K562 (cell line): Measurements from ENCODE around the gene RRAS. TPM values are rescaled to one million over a fixed set of nuclear protein-coding genes. Genes with fewer than 3 reads are reported as not detected.

Source experiments
- ATAC-seq: fragments of 200-7000 bp; cut with Tn5 transposase; 3 replicates; pipeline ENCODE4 v1.9.1; 2020; ENCODE audit warnings: moderate library complexity
- BruUV-seq: library from RNA; stranded (reverse); fragments of 400-500 nt; replicated peaks from 2 replicates; lab custom pipeline; 2021; lab: Mats Ljungman, UMichigan
- CTCF ChIA-PET: fragments of 300-600 bp; formaldehyde crosslinking; extraction: SDS; loops from one replicate; lab custom pipeline; 2021; ENCODE audit warnings: low intra/inter-chr PET ratio; lab: Yijun Ruan, JAX
- POLR2A ChIA-PET: fragments of 300-600, 350-650 bp; sonication (Branson Sonifier 250); formaldehyde crosslinking; extraction: SDS; loops from one replicate; lab custom pipeline; 2021; ENCODE audit warnings: antibody characterized with exemption, inconsistent platforms; lab: Yijun Ruan, JAX
- DNase-seq, 4 experiments: peaks; one replicate each; pipeline versions ENCODE4 v3.0.0 to v3.0.0-alpha.2; 2011 to 2018; ENCODE audit warnings: low spot score in 3 of 4, mixed read lengths in 3 of 4; ENCODE audit errors: extremely low read depth in 1 of 4
- FAIRE-seq: peaks from 2 replicates; lab custom pipeline; 2011; peaks lifted over from hg19 to GRCh38; lab: Jason Lieb, UNC
- H2AFZ ChIP-seq: 2 replicates; pipeline ENCODE4 v1.6.0; 2011; ENCODE audit warnings: low read depth, low read length, control low read depth, inconsistent platforms
- H3K27ac ChIP-seq: fragments of 200-600 bp; 3 replicates; pipeline ENCODE4 v1.8.0; 2011; ENCODE audit warnings: low read depth, mild to moderate bottlenecking, control low read depth, inconsistent platforms, low read length, moderate library complexity, mixed read lengths; ENCODE audit errors: extremely low read depth
- H3K27me3 ChIP-seq, 2 experiments: fragments of 300-600 bp in 1 of 2; 2 replicates in 1 of 2; 3 replicates in 1 of 2; pipeline versions ENCODE4 v1.6.0 to v1.8.0; 2011; ENCODE audit warnings: inconsistent platforms in 2 of 2, low read length in 2 of 2, mild to moderate bottlenecking in 1 of 2, mixed read lengths in 1 of 2, moderate library complexity in 1 of 2; ENCODE audit not compliant: control insufficient read depth in 2 of 2, insufficient read depth in 2 of 2
- H3K36me3 ChIP-seq: fragments of 300-600 bp; 3 replicates; pipeline ENCODE4 v1.8.0; 2011; ENCODE audit warnings: mild to moderate bottlenecking, low read length, inconsistent platforms; ENCODE audit not compliant: control insufficient read depth, insufficient read depth
- H3K4me1 ChIP-seq, 2 experiments: fragments of 200-600 bp in 1 of 2; replicated peaks in 1 of 2; 2 replicates in 1 of 2; 3 replicates in 1 of 2; pipeline versions ENCODE4 v1.5.1 to v1.8.0; 2011; ENCODE audit warnings: inconsistent platforms in 2 of 2, low read length in 2 of 2, mild to moderate bottlenecking in 1 of 2, mixed read lengths in 1 of 2, moderate library complexity in 1 of 2; ENCODE audit not compliant: control insufficient read depth in 2 of 2, insufficient read depth in 2 of 2
- H3K4me2 ChIP-seq: 2 replicates; pipeline ENCODE4 v1.6.1; 2011; ENCODE audit warnings: low read length, control low read depth, inconsistent platforms, mixed read lengths; ENCODE audit not compliant: insufficient read depth
- H3K4me3 ChIP-seq: fragments of 200-600 bp; sonication (generic), shearing (Covaris generic); 2 replicates; pipeline ENCODE4 v1.5.1; 2016; ENCODE audit warnings: control low read depth, inconsistent platforms
- H3K79me2 ChIP-seq: fragments of 200-600 bp; 3 replicates; pipeline ENCODE4 v1.8.0; 2011; ENCODE audit warnings: low read length, inconsistent platforms; ENCODE audit not compliant: control insufficient read depth, insufficient read depth
- H3K9ac ChIP-seq, 2 experiments: 2 replicates each; pipeline versions ENCODE4 v1.6.0 to v1.6.1; 2011; ENCODE audit warnings: low read depth in 2 of 2, low read length in 2 of 2, control low read depth in 1 of 2, inconsistent platforms in 1 of 2, mild to moderate bottlenecking in 1 of 2, mixed read lengths in 1 of 2; ENCODE audit not compliant: insufficient read depth in 1 of 2
- H3K9me1 ChIP-seq: one replicate; pipeline ENCODE4 v1.6.0; 2011; ENCODE audit warnings: inconsistent platforms, mild to moderate bottlenecking, low read length, moderate library complexity; ENCODE audit not compliant: control insufficient read depth, insufficient read depth
- H3K9me3 ChIP-seq: replicated peaks from 2 replicates; pipeline ENCODE4 v1.5.1; 2011; ENCODE audit warnings: low read depth, low read length, inconsistent platforms; ENCODE audit not compliant: control insufficient read depth, insufficient read depth
- H4K20me1 ChIP-seq: replicated peaks from 2 replicates; pipeline ENCODE4 v1.6.1; 2011; ENCODE audit warnings: low read length, inconsistent platforms, mixed read lengths; ENCODE audit not compliant: control insufficient read depth, insufficient read depth
- ERF ChIP-seq: fragments of 450-650 bp; formaldehyde crosslinking; IDR thresholded peaks from 2 replicates; pipeline ENCODE4 v1.4.0; 2020; ENCODE audit warnings: mild to moderate bottlenecking, mixed read lengths
- POLR2G ChIP-seq: fragments of 200-400 bp; formaldehyde crosslinking; IDR thresholded peaks from 2 replicates; pipeline ENCODE4 v1.6.1; 2017; ENCODE audit warnings: low read depth, mild to moderate bottlenecking, antibody characterized with exemption, low read length, moderate library complexity
- RBFOX2 ChIP-seq: fragments of 200-400 bp; formaldehyde crosslinking; IDR thresholded peaks from 2 replicates; pipeline ENCODE4 v1.6.1; 2017; ENCODE audit warnings: low read depth, mild to moderate bottlenecking, low read length, moderate library complexity
- ZNF436 ChIP-seq: fragments of 250-450, 450-650 bp; sonication (Bioruptor Pico); formaldehyde crosslinking; IDR thresholded peaks from 2 replicates; pipeline ENCODE4 v1.7.0; 2020; ENCODE audit warnings: mild to moderate bottlenecking
- WGBS: fragments of 100-300 bp; shearing (Covaris generic); methylation state at CpG from one replicate; pipeline ENCODE4 v1.1.6; 2016; ENCODE audit warnings: low coverage, mixed read lengths; ENCODE audit not compliant: insufficient coverage; ENCODE audit errors: missing lambda C conversion rate; 5-methylcytosine and 5-hydroxymethylcytosine counted together
- in situ Hi-C: fragments of 300-500 bp; cut with MboI; formaldehyde crosslinking; loops from 4 replicates; pipeline ENCODE4 v1.15.0; 2018; ENCODE audit warnings: inconsistent platforms, mixed read lengths
- intact Hi-C: fragments of 100-400 bp; cut with micrococcal nuclease; formaldehyde crosslinking; loops from 2 replicates; pipeline ENCODE4 v1.14.2; 2022
- polyA plus RNA-seq, 8 experiments: library from polyadenylated mRNA; depleted of rRNA in 4 of 8; stranded (reverse) in 5 of 8; unstranded in 3 of 8; fragments of >200 nt; fragmentation: Nextera tagmentation in 2 of 8; fragmentation: Illumina TruSeq in 1 of 8; extraction: Ambion mirVana in 2 of 8; extraction: Trizol in 1 of 8; gene quantifications; 2 replicates each; pipeline versions ENCODE4 v1.2.1 to v1.2.3, GENCODE V29; 2011 to 2014; ENCODE audit warnings: inconsistent platforms in 1 of 8, missing spikeins in 1 of 8
- total RNA-seq, 7 experiments: library from RNA; depleted of rRNA in 6 of 7; stranded (reverse); fragments of >200 nt in 6 of 7; fragmentation: Illumina TruSeq in 2 of 7; extraction: Trizol in 2 of 7; gene quantifications; 2 replicates each; pipeline versions ENCODE4 v1.2.1 to v1.2.3, GENCODE V29; 2011 to 2021; ENCODE audit warnings: low replicate concordance in 1 of 7

Gene RRAS
- total and polyA plus RNA-seq, 9 of the 15 experiments (the other 6 are each of a cell fraction or from before 2014, with no cell fraction given), result 0.70 to 17.3 (median 8.2) TPM

- Histone ChIP-seq H3K9ac (peak overlapping the region in 1 of 2 experiments; percentile 40; a peak in 1 of 4 replicates), H3K4me3 (no peak overlapping the region), H3K9me1 (no peaks in the 10 kb centered on the region), H3K9me3 (no peaks in the 10 kb centered on the region; the same call in 1 of the 2 replicates), H3K4me2 (no peak overlapping the region), H3K4me1 (peaks cover 17 to 22% of the 10 kb centered on the region in 2 experiments; a peak in 4 of 5 replicates), H4K20me1 (no peaks in the 10 kb centered on the region), H3K27me3 (no peaks in the 10 kb centered on the region), H3K79me2 (peaks cover 39% of the 10 kb centered on the region), H3K36me3 (peaks cover 70% of the 10 kb centered on the region; the same call in 2 of the 3 replicates), H2AFZ (no peak overlapping the region), H3K27ac (no peak overlapping the region)
- FAIRE-seq, result no peak
- WGBS, result 96% methylated on average over 16 of the region's 17 CpGs
- in situ Hi-C loops, result no loop called here
- no peak for ATAC-seq
- ChIA-PET POLR2A (interaction anchor here (0.6 to 1.1 kb wide), 2 partner anchors 9 to 12 kb away, joined by 3 to 4 read pairs; no protein-coding TSS in a partner anchor), CTCF (interaction anchor here (0.5 kb wide), 1 partner anchor 57 kb away, joined by 3 read pairs; no protein-coding TSS in a partner anchor)
- 0 out of 2 replicates have a peak, but pooled peaks have one; percentile 39 for TF ChIP-seq POLR2G
- TF ChIP-seq ERF (CRISPR knock-in tag), result no peak
- no TSS peak for BruUV-seq
- DNase-seq, result no peak
- intact Hi-C loops, result no loop called here
Measured at GRCh38 chr19:49646586-49646985, 6.6 kb upstream of the RRAS start.

GRCh38 chr19:49645995-49646394 is 6.1 kb upstream of the RRAS start:
- 94% methylated on average over 13 of the region's 13 CpGs for WGBS
- CTCF ChIA-PET, result no interaction called here
- peaks cover 45% of the 10 kb centered on the region for H3K79me2 ChIP-seq

More at GRCh38 chr19:49645995-49646394, 6.1 kb upstream of the RRAS start:
- DNase-seq, result no peak
- TF ChIP-seq ZNF436 (CRISPR knock-in tag) (no peak), RBFOX2 (0 out of 2 replicates have a peak, but pooled peaks have one; percentile 3)
- Histone ChIP-seq H3K4me3 (no peak overlapping the region), H4K20me1 (no peaks in the 10 kb centered on the region), H3K9me1 (no peaks in the 10 kb centered on the region), H3K4me2 (no peak overlapping the region), H3K27ac (no peak overlapping the region), H3K4me1 (peaks cover 17 to 26% of the 10 kb centered on the region in 2 experiments; a peak in 4 of 5 replicates), H3K36me3 (peaks cover 66% of the 10 kb centered on the region; the same call in 2 of the 3 replicates), H3K9me3 (no peaks in the 10 kb centered on the region), H3K9ac (peak overlapping the region in 1 of 2 experiments; percentile 80; a peak in 1 of 4 replicates), H2AFZ (no peak overlapping the region), H3K27me3 (no peaks in the 10 kb centered on the region)
- no peak for ATAC-seq
- POLR2A ChIA-PET, result interaction anchor here (1.1 kb wide), 1 partner anchor 12 kb away, joined by 3 read pairs; no protein-coding TSS in a partner anchor
- in situ Hi-C loops (no loop called here), intact Hi-C loops (no loop called here)
- FAIRE-seq, result no peak
- BruUV-seq, result no TSS peak
